Activated CD8-positive, alpha-beta memory T cell treated with anti-CD3 and anti-CD28 coated beads, Interleukin-2, amount 50 U/mL, for 48 hours (primary cell): ENCODE results near the gene NECTIN4.
A peak's percentile ranks its signal among the peaks of the same experiment; 100 is the strongest.

ENCODE experiments used
- DNase-seq: peaks from one replicate; pipeline ENCODE4 v3.0.0-alpha.2; 2020

NECTIN4 gene

DNA sequence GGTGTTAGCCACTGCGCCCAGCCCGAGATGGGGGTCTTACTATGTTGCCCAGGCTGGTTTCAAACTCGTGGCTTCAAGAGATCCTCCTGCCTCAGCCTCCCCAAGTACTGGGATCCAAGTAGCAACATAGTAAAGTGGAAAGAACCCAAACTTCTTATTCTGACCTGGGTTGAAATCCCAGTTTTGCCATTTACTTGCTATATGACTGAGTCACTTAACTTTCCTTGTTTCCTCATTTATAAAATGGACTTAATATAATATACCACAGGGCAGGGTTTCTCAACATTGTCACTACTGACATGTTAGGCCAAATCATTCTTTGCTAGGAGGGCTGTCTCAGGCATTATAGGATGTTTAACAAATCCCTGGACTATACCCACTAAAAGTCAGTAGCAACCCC lies 21.8 kb upstream of the NECTIN4 start:
- DNase-seq, result no peak

DNA sequence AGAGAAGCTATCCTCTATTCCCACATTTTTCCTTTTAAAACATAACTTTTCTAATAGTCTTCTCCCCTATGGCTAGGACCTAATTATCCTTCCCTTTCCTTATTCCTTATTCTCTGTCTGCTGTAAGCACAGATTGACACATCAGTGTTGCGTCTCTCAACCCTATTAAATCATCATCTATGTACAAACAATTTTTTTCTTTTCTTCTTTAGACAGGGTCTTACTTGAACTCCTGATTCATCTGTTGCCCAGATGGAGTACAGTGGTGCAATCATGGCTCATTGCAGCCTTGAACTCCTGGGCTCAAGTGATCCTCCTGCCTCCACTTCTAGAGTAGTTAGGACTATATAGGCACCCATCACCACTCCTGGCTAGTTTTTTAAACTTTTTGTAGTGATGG lies 17.1 kb upstream of the NECTIN4 start:
- DNase-seq, result no peak

DNA sequence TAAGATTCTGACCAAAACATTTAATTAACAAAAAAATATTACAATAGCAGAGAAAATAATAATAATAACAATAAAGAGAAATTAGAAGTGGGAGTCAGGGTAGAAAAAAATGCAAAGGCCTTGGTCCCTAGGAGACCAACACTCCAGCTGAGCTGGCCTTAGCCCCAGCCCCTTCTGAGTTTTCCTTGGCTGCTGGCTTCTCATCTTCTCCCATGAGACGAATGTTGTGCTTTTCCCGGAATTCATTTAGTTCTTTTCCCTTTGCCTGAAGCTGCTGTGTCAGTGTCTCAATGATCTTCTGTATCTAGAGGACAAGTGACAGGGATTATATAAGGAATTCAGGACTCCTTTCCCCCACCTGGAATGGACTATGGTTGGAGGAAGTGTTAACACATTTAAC lies 11.2 kb upstream of the NECTIN4 start:
- no peak for DNase-seq

DNA sequence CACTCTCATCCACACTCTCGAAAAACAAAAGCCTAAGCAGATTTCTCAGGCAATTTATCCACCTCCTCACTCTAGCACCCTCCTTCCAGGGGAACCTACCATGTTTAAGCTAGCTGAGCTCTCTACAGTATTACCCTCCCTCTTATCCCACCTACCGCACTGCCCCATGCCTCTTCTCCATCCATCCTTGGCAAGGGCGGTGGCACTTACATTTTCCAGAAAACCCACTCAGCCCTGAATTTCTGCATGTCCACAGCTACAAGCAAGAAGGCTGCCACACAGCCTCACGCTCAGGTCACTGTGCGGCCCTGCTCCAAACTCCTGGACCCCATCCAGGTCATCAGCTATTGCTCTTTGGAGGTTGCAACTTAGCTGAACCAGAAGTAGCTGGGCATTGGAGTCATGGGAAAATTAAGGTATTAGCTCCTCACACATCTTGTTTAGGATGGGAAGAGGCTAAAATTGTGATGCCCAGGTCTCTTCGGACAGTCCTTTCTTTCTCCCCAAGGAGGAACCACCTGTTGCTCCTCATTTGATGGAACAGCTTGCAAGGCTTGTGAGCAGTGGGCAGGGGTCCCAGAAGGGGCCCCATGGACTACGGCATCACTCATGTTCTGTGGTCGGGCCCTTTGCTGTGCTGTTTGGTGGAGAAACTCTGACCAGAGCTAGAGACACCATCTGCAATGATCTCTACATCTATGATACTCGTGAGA lies 9.9 kb upstream of the NECTIN4 start:
- DNase-seq, result no peak

DNA sequence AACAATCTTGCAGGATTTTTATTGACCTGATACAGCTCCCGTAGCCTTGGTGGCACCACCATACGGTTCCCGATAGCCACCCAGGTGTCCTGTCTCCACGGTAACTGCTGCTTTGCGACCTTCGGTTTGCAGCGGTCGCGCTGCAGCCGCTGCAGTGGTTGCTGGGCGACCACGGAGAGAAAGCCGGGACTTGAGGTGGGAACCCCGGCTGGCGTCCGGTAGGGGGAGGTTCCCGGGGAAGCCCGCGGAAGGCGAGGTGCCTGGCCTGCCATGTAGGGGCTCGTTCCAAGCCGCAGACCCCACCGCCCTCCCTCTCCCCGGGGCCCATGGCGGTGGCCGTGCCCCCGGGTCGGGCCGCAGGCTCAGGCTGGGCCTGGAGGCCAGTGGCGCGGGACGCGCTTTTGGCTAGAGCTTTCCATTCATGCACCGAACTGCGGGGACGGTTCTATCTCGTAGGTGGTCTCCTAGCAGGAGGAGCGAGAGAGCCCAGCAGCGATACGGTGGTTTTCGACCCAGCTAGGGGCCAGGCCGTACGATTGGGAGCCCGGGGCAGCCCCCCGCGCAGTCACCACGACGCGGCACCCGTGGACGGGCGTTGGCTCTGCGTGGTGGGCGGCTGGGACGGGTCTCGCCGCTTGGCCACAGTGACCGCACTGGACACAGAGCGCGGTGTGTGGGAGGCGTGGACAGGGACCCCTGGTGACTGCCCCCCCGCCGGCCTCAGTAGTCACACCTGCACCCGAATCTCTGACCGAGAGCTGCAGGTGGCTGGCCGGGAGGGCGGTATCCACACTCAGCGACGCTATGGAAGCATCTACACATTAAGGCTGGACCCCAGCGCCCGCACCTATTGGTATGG lies 9.1 kb upstream of the NECTIN4 start, which contains the start of gene KLHDC9:
Gene KLHDC9, plus strand, starts transcription at position 152 of the 859 bp plus-strand sequence. Its CDS starts 175 bp downstream, at position 327.
- DNase-seq, result peak; percentile 85

DNA sequence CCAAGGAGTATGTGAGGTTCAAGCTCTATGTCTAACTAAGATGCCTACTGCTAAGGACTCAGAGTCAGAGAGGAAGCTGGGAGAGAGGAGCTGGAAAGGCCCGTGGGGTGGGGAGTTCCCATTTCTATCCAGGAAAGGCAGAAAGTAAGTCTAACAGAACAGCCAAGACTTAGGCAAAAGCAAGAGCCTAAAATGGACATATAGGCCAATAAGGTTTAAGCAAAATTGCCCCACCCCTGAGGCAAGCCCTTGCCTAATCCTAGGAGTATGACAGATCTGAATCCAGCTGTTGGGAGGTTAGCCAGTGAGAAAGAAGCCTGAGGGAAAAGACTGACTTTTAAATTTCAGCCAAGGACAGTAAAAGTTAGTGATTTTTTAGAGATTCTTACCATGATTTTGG lies 7.2 kb upstream of the NECTIN4 start:
- DNase-seq, result no peak

DNA sequence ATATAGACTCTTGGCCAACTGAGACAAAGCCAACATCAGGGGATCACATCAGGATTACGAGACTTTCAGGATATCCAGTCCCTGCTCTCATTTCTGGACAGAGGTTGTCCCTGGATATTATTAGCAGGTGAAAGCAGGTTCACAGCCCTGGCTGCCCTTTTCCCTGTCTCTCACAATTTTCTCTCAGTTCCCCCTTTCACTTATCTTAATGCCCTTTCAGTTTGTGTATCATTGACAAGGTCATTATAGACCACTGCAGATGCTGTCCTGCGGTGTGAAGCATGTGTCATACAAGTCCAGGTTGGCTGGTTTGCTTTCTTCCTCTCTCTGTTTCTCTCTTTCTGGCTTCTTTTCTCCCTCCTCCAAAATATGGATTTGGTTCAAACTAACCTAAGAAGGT lies 6.7 kb upstream of the NECTIN4 start:
- DNase-seq, result no peak

DNA sequence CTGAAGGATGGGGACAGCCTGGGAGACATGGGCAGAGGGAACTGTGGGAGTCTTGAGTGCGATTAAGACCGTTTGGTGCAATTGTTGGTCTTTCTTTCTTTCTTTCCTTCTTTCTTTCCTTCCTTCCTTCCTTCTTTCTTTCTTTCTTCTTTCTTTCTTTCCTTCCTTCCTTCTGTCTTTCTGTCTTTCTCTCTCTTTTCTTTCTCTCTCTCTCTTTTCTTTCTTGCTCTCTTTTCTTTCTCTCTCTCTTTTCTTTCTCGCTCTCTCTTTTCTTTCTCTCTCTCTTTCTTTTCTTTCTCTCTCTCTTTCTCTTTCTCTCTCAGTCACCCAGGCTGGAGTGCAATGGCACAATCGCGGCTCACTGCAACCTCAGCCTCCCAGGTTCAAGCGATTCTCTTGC lies 5.9 kb upstream of the NECTIN4 start:
- DNase-seq, result no peak

DNA sequence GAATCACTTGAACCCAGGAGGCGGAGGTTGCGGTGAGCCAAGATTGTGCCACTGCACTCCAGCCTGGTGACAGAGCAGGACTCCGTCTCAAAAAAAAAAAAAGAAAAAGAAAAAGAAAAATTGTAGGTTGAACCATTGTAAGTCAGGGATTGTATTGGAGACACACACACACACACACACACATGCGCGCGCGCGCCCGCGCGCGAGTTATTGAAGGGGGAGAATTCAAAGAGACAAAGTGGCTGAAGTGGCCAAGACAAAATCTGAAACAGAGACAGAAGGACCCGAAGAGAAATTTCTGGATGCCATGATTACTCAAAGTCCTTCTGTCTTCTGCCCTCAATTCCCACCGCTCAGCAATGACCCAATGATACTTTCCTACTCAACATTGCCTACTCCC lies 5.1 kb upstream of the NECTIN4 start:
- no peak for DNase-seq

DNA sequence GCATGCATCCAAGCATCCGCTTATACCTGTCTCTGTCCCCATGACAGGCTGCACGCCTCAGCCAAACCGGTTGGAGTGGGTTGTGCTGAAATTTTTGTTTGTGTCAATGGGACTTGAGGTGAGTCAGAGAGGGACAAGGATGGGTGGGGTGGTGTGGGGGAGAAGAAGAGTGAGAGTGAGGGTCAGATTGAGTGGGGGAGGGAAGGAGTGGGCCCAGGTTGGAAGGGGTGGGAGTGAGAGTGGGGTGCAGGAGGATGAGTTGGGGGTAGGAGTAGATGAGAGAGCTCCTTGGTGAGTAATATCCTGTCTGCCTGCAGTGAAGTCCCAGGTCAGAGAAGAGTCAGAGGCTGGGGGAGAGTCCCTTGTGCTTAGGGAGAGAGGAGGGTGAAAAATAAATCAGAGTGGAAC lies 3.3 kb upstream of the NECTIN4 start:
- no peak for DNase-seq

DNA sequence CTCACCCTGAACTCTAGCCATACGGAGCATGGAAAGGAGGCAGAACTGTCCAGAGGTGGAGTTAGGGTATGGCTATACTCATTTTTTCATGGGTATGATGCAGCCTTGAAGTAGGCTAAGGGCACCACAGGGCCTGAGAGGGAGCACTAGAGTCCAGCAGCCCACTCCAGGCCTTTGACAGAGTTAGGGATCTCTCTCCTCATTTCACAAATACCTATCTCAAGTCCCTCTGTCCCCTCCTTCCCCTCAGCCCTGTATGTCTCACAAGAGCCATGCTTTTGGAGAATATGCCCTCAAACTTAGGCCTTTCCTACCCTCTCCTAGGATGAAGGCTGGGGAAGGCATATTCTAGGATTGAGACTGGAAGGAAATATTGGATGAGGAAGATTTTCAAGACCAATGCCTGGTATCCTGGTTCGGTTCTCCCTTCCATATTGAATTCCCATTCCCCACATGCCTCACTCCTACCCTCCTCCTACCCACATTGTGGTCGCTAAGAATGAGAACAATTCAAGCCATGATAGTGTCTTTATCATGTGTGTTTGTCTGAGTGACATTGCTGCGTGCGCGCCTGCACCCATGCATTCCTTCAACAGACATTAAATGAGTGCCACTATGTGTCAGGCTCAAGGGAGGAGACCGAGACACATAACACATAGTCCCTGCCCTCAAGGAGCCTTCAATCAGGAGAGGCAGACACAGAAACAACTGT lies 2.6 kb upstream of the NECTIN4 start:
- DNase-seq, result no peak

DNA sequence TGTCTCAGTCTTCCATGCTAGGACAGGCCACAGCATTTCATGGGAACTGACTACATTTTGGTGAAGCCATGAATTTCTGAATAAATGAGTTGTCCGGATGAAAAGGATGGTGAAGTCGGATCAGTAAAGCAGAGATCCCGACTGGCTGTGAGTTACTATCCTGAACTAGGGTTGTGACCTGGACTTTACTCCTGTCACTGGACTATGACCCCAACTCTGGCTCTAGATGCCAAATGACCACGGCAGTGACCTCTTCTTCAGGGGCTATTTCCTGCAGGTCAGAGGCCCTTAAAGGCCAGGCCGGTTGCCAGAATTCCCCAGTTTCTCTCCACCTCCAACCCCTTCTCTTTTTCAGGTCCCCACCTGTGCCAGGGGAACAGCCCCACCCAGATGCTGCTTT lies 1.7 kb upstream of the NECTIN4 start:
- DNase-seq, result no peak

DNA sequence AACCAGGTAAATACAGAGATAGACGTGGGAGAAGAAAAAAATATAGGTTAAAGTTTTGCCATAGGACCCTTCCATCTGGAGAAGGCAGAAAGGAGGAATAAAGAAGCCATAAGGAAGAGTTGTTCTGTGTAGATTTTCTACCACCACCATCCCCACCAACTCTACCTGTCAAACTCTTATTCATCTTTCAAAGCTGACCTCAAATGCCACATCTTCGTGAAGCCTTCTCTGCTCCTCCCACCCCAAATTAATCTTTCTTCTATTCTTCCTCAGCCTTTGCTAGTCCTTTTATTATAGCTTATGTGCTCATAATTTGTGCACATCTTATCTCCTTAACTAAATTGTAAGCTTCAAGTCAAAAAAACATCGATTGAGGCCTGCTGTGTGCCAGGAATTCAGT lies 1.3 kb upstream of the NECTIN4 start:
- no peak for DNase-seq

DNA sequence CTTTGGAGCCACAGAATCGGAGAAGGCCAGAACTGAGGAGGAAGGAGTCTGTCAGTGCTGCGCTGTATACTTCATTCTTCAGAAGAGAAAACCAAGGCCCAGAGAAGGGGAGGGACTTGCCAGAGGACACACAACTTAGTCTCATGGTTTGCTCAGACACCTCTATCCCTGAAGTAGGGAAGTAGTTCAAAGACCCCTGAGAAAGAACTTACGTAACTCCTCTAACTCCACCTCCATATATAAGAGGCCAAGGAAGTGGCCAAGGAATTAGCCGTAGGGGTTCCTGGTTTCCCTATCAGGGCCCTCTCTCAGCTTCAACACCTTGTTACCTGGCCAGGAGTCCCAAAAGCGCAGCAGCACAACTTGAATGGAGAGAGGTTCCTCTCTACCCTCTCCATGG lies 580 bp upstream of the NECTIN4 start:
- no peak for DNase-seq

DNA sequence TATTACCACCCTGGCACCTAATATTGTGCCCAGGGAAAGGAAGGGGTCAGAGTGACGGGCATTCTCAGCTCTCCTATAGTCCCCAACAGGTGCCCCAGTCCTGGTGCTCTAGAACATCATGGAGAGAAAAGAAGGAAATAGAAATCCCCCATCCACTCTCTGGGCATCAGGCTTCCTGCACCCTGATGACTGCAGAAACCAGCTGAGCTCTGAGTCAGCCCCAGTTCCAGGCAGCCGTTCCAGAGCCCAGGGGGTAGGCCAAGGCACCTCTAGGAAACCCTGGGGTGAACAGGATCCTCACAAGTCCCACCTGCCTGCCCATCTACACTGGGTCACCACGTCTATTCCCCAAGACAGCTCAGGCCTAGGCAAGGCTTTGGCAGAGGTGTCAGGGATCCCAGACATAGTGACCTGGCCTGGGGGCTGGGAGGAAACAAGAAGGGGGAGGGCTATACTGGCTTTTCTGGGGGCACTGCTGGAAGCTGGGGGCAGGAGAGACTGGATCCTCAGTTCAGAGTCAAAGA lies 709 bp downstream of the NECTIN4 start:
- no peak for DNase-seq

DNA sequence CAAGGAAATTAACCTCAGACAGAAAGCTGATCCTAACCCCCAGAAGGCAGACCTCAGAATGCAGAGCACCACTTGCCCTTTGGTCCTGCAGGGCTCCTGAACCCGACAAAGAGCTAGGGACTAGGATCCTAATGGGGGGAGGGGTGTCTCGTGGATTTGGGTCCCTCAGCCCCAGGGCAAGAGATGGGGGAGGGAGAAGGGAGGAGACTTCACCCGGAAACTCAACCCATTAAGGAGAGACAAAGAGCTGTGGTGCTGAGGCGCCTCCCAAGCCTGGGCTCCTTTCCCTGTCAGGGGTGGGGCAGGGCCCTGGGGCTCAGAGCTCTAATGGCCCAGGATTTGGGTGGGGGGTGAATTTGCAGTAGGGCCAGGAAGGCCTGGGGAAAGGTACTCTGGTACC lies 2.9 kb downstream of the NECTIN4 start:
- DNase-seq, result no peak

DNA sequence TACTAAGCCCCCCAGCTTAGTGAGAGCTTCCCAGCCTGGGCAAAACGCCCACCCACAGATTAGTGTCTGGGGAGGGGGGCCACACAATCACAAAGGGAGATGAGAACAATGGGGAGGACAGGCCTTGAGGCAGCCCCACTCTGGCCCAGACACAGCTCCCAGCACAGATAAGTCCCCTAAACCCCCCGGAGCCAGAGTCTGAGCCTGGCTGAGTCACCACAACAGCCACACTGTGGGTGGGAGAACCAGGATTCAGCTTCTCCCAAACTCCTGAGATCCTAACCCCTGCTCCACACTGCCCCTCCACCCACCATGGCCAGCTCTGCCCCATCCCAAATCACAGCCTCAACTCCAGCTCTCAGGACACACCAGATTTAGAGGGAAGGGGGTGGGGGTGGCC lies 4.2 kb downstream of the NECTIN4 start:
- no peak for DNase-seq

DNA sequence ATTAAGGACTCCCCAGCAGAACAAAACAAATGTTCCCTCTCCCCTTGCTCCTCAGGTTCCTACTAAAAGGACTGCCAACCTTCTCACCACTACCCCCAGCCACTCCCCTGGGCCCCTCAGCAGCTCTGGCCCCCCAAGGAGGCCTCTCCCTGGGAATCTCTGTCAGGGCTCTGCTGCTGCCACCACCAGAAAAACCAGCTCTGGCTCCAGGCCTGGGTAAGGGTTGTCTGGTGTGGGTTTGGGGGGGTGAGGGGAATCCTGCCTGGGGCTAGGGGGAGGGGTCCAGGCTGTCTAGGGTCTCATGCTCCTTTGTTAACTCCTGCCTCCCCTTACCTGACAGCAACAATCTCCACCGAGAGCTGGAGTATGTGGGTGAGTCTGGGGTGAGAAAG lies 4.8 kb downstream of the NECTIN4 start:
- DNase-seq, result no peak

DNA sequence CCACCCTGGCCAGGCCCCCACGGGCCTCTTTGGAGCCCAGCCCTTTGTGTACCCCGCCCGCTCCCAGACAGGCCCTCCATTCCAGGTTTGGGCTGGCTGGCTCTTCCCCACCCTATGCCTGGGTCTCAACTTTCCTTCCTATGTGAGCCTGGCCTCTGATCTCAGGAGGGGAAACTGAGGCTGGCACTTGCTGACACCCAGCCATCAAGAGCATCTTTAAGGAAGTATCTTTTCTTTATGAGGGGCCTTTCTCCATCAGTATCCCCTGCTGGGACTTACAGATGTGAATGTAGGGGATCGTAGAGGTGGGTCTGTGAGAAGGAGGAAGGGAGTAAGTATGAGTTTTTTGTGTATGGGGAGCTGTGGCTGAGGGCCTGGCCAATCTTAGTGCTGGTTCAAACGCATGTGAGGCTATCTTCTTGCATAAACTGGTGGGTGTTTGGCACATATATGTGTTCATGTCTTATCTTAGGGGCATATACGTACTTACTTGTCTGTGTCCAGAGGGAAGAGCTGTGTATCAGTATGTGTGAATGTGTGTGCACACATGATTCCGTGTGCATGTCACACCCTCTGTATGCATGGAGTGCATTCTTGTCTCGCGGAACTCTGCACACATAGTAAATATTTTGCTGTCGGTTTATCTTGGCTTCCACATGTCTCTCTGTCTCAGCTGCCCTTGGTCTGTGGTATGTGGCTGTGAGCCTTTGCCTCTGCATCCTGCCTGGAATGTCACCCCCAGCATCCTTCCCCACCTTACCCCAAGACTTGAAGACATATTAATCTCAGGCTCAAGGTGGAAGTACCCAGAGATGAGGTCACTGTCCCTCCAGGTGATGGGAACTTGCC lies 5.4 kb downstream of the NECTIN4 start:
- DNase-seq, result no peak

DNA sequence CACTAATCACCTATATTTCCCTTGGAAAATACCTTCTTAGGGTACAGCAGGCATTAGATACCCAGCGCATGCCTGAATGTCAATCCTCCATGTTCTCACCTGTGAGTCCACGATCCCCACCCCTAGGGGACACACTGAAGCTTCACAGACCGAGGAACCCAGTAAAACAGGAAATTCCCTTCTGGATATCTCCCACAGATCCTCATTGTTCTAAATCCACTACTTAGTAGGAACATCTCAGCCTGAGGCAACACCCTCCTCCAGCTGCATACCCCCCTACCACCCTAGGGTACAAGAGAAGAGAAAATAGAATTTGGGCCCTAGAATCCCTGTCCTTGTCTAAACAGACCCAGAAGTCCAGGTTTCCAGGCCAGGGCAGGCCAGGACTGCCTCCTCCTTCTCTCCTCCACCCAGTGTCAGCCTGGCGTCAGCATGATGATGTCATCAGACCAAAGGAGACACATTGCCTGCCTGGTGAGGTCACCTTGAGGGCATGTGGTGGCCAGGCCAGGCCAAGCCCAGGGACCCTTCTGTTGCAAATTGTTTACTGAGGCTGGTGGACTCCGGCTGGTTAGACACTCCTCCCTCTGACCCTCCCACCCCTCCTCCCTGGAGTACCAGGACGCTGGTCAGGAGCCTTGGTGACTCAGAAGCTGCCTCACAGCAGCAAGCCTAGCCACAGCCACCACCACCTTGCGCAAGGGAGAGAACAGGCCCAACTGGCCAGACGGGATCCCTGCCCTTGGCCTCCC lies 6.2 kb downstream of the NECTIN4 start:
- no peak for DNase-seq

DNA sequence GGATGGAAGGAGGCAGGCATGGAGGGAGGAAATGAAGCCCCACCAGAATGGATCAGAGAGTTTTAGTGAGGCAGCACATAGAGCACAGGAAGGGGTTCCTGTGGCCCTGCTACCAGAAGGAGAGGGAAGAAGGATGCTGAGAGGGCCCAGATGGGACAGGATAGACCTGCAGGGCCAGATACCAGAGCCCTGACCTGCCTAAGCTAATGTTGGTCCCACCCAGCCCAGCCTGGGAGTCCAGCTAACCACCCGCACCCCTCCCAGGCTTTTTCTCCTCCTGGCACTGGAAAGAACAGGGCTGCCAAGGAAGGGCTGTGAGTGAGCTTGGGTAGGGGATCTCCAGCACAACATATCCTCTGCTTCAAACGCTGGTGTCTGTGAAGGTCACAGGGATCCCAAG lies 6.9 kb downstream of the NECTIN4 start:
- DNase-seq, result no peak

DNA sequence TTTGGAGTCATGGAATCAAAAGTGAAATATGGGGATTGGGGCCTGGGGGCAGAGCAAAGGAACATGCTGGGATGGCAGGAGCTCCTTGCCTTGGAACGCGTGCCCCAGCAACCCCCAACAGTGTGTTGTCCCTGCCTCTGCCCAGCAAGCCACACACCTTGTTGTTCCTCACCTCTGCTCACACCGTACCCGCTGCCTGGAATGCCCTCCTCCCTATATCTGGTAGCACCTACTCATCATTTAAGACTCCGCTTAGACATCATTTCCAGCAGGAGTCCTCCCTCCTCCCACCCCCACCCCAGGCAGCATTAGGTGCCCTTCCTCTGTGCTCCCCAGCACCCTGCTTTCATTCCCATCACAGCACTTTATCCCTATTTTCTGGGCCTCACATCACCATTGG lies 7.8 kb downstream of the NECTIN4 start:
- DNase-seq, result no peak
